ENCODE measurements around the gene ANAPC5. TPM values are rescaled to one million over a fixed set of nuclear protein-coding genes. Genes with fewer than 3 reads are reported as not detected.
"Not testable (repeated sequence)": the region's sequence is repeated elsewhere in the genome, so short reads cannot be mapped to it uniquely, and the experiment has no call there.

The ANAPC5 gene
- total RNA-seq, 2 donors from 2014 or later: 107 to 130 TPM

- H3K4me1 Mint-ChIP-seq: peaks cover 2% of the 10 kb centered on the region
- DNase-seq (no peak), ATAC-seq (no peak)
- no peak overlapping the region for H3K4me3 Mint-ChIP-seq
- H3K9me3 ChIP-seq (ENCODE audit: control insufficient read depth, low read length, poor library complexity, severe bottlenecking): no peaks in the 10 kb centered on the region
- no peak overlapping the region for H3K27ac Mint-ChIP-seq
- no peaks in the 10 kb centered on the region for H3K27me3 Mint-ChIP-seq
- H3K36me3 Mint-ChIP-seq (ENCODE audit: low read depth): no peaks in the 10 kb centered on the region
Observed at GRCh38 chr12:121283388-121283787, 68.8 kb downstream of the ANAPC5 start.

- not testable (repeated sequence) for H3K4me3 Mint-ChIP-seq; H3K4me1 Mint-ChIP-seq; H3K9me3 ChIP-seq (ENCODE audit: control insufficient read depth, low read length, poor library complexity, severe bottlenecking); H3K27ac Mint-ChIP-seq; H3K27me3 Mint-ChIP-seq; H3K36me3 Mint-ChIP-seq (ENCODE audit: low read depth); ATAC-seq; DNase-seq
Observed at GRCh38 chr12:121282910-121283309, 69.3 kb downstream of the ANAPC5 start.

- Mint-ChIP-seq H3K27ac (peak overlapping the region; percentile 49), H3K27me3 (no peaks in the 10 kb centered on the region), H3K4me1 (peaks cover 2% of the 10 kb centered on the region), H3K36me3 (ENCODE audit: low read depth) (no peaks in the 10 kb centered on the region), H3K4me3 (no peak overlapping the region)
- no peak for DNase-seq
- no peaks in the 10 kb centered on the region for H3K9me3 ChIP-seq (ENCODE audit: control insufficient read depth, low read length, poor library complexity, severe bottlenecking)
- ATAC-seq: no peak
Observed at GRCh38 chr12:121282072-121282742, 70.0 kb downstream of the ANAPC5 start.

GRCh38 chr12:121281116-121281515, 71.1 kb downstream of the ANAPC5 start:
- H3K4me1 Mint-ChIP-seq; H3K9me3 ChIP-seq (ENCODE audit: control insufficient read depth, low read length, poor library complexity, severe bottlenecking); DNase-seq; H3K36me3 Mint-ChIP-seq (ENCODE audit: low read depth); H3K4me3 Mint-ChIP-seq; H3K27me3 Mint-ChIP-seq; H3K27ac Mint-ChIP-seq; ATAC-seq: not testable (repeated sequence)

- H3K9me3 ChIP-seq (ENCODE audit: control insufficient read depth, low read length, poor library complexity, severe bottlenecking); DNase-seq; H3K27ac Mint-ChIP-seq; ATAC-seq; H3K4me3 Mint-ChIP-seq; H3K36me3 Mint-ChIP-seq (ENCODE audit: low read depth); H3K27me3 Mint-ChIP-seq; H3K4me1 Mint-ChIP-seq: not testable (repeated sequence)
Observed at GRCh38 chr12:121280531-121280930, 71.7 kb downstream of the ANAPC5 start.

GRCh38 chr12:121279507-121279915, 72.7 kb downstream of the ANAPC5 start:
- Mint-ChIP-seq H3K4me1 (peaks cover 4% of the 10 kb centered on the region), H3K4me3 (no peak overlapping the region), H3K36me3 (ENCODE audit: low read depth) (no peaks in the 10 kb centered on the region), H3K27me3 (no peaks in the 10 kb centered on the region), H3K27ac (peak overlapping the region; percentile 56)
- no peaks in the 10 kb centered on the region for H3K9me3 ChIP-seq (ENCODE audit: control insufficient read depth, low read length, poor library complexity, severe bottlenecking)
- no peak for ATAC-seq
- no peak for DNase-seq

- Mint-ChIP-seq H3K36me3 (ENCODE audit: low read depth) (no peaks in the 10 kb centered on the region), H3K4me1 (peaks cover 4% of the 10 kb centered on the region), H3K4me3 (no peak overlapping the region), H3K27ac (peak overlapping the region; percentile 56), H3K27me3 (no peaks in the 10 kb centered on the region)
- no peak for ATAC-seq
- DNase-seq: no peak
- H3K9me3 ChIP-seq (ENCODE audit: control insufficient read depth, low read length, poor library complexity, severe bottlenecking): no peaks in the 10 kb centered on the region
Observed at GRCh38 chr12:121279071-121279375, 73.2 kb downstream of the ANAPC5 start.

- DNase-seq (no peak), ATAC-seq (peak; percentile 41)
- peaks cover 8% of the 10 kb centered on the region for H3K4me1 Mint-ChIP-seq
- H3K4me3 Mint-ChIP-seq: no peak overlapping the region
- no peaks in the 10 kb centered on the region for H3K9me3 ChIP-seq (ENCODE audit: control insufficient read depth, low read length, poor library complexity, severe bottlenecking)
- H3K36me3 Mint-ChIP-seq (ENCODE audit: low read depth): no peaks in the 10 kb centered on the region
- no peaks in the 10 kb centered on the region for H3K27me3 Mint-ChIP-seq
- H3K27ac Mint-ChIP-seq: peak overlapping the region; percentile 56
Observed at GRCh38 chr12:121278169-121279070, 73.8 kb downstream of the ANAPC5 start.

- Mint-ChIP-seq H3K36me3 (ENCODE audit: low read depth) (peaks cover 4% of the 10 kb centered on the region), H3K27me3 (no peaks in the 10 kb centered on the region), H3K4me1 (peaks cover 12% of the 10 kb centered on the region), H3K4me3 (no peak overlapping the region), H3K27ac (no peak overlapping the region)
- ATAC-seq (no peak), DNase-seq (no peak)
- no peaks in the 10 kb centered on the region for H3K9me3 ChIP-seq (ENCODE audit: control insufficient read depth, low read length, poor library complexity, severe bottlenecking)
Observed at GRCh38 chr12:121277374-121277759, 74.8 kb downstream of the ANAPC5 start.

GRCh38 chr12:121274036-121274763, 78.0 kb downstream of the ANAPC5 start:
- Mint-ChIP-seq H3K36me3 (ENCODE audit: low read depth) (peaks cover 4% of the 10 kb centered on the region), H3K4me3 (no peak overlapping the region), H3K27ac (no peak overlapping the region), H3K27me3 (no peaks in the 10 kb centered on the region), H3K4me1 (peaks cover 12% of the 10 kb centered on the region)
- ATAC-seq (no peak), DNase-seq (no peak)
- no peaks in the 10 kb centered on the region for H3K9me3 ChIP-seq (ENCODE audit: control insufficient read depth, low read length, poor library complexity, severe bottlenecking)

GRCh38 chr12:121273364-121273896, 78.8 kb downstream of the ANAPC5 start:
- H3K4me3 Mint-ChIP-seq: no peak overlapping the region
- H3K27ac Mint-ChIP-seq: no peak overlapping the region

GRCh38 chr12:121267822-121268221, 84.4 kb downstream of the ANAPC5 start:
- Mint-ChIP-seq H3K27me3 (no peaks in the 10 kb centered on the region), H3K36me3 (ENCODE audit: low read depth) (peaks cover 8% of the 10 kb centered on the region), H3K27ac (no peak overlapping the region), H3K4me3 (no peak overlapping the region), H3K4me1 (peaks cover 5% of the 10 kb centered on the region)
- ATAC-seq (no peak), DNase-seq (no peak)
- H3K9me3 ChIP-seq (ENCODE audit: control insufficient read depth, low read length, poor library complexity, severe bottlenecking): no peaks in the 10 kb centered on the region

More at GRCh38 chr12:121273364-121273896, 78.8 kb downstream of the ANAPC5 start:
- ATAC-seq: no peak
- Mint-ChIP-seq H3K27me3 (no peaks in the 10 kb centered on the region), H3K4me1 (peaks cover 12% of the 10 kb centered on the region), H3K36me3 (ENCODE audit: low read depth) (peaks cover 4% of the 10 kb centered on the region)
- DNase-seq: no peak
- H3K9me3 ChIP-seq (ENCODE audit: control insufficient read depth, low read length, poor library complexity, severe bottlenecking): no peaks in the 10 kb centered on the region

GRCh38 chr12:121264951-121265515, 87.2 kb downstream of the ANAPC5 start:
- H3K27ac Mint-ChIP-seq: no peak overlapping the region
- ATAC-seq (no peak), DNase-seq (no peak)
- peaks cover 3% of the 10 kb centered on the region for H3K4me1 Mint-ChIP-seq
- no peaks in the 10 kb centered on the region for H3K9me3 ChIP-seq (ENCODE audit: control insufficient read depth, low read length, poor library complexity, severe bottlenecking)
- no peaks in the 10 kb centered on the region for H3K27me3 Mint-ChIP-seq
- H3K4me3 Mint-ChIP-seq: no peak overlapping the region
- peaks cover 11% of the 10 kb centered on the region for H3K36me3 Mint-ChIP-seq (ENCODE audit: low read depth)

All from T-helper 17 cell (primary cell).